Activated CD8-positive, alpha-beta memory T cell treated with anti-CD3 and anti-CD28 coated beads, Interleukin-2, amount 50 U/mL, for 4 hours (primary cell): ENCODE measurements around the gene DNAH11.
"Not testable (repeated sequence)": the region's sequence is repeated elsewhere in the genome, so short reads cannot be mapped to it uniquely, and the experiment has no call there.

ENCODE experiments used
- DNase-seq: peaks from one replicate; pipeline ENCODE4 v3.0.0-alpha.2; 2020

Gene DNAH11

GRCh38 chr7:21722371-21722770 is 179.5 kb downstream of the DNAH11 start:
- no peak for DNase-seq

- no peak for DNase-seq
These were observed 181.7 kb downstream of the DNAH11 start for GRCh38 chr7:21724562-21724961.

- DNase-seq, result no peak
These were observed 187.6 kb downstream of the DNAH11 start for GRCh38 chr7:21730399-21730798.

- DNase-seq, result no peak
These were observed 189.1 kb downstream of the DNAH11 start for GRCh38 chr7:21731977-21732376.

- not testable (repeated sequence) for DNase-seq
These were observed 190.1 kb downstream of the DNAH11 start for GRCh38 chr7:21732956-21733355.

- DNase-seq, result no peak
These were observed 191.0 kb downstream of the DNAH11 start for GRCh38 chr7:21733837-21734236.

- DNase-seq, result no peak
These were observed 200.7 kb downstream of the DNAH11 start for GRCh38 chr7:21743493-21743892.

- no peak for DNase-seq
These were observed 204.1 kb downstream of the DNAH11 start for GRCh38 chr7:21746949-21747348.

GRCh38 chr7:21747806-21748205 is 205.0 kb downstream of the DNAH11 start:
- DNase-seq, result no peak

GRCh38 chr7:21749378-21749777 is 206.5 kb downstream of the DNAH11 start:
- no peak for DNase-seq

GRCh38 chr7:21753071-21753470 is 210.2 kb downstream of the DNAH11 start:
- DNase-seq, result no peak

- DNase-seq, result no peak
These were observed 212.1 kb downstream of the DNAH11 start for GRCh38 chr7:21754963-21755362.

- DNase-seq, result no peak
These were observed 214.9 kb downstream of the DNAH11 start for GRCh38 chr7:21757537-21758282.

- no peak for DNase-seq
These were observed 215.4 kb downstream of the DNAH11 start for GRCh38 chr7:21758286-21758685.

GRCh38 chr7:21762469-21762868 is 219.6 kb downstream of the DNAH11 start:
- no peak for DNase-seq

GRCh38 chr7:21763818-21764217 is 221.0 kb downstream of the DNAH11 start:
- no peak for DNase-seq

- no peak for DNase-seq
These were observed 223.4 kb downstream of the DNAH11 start for GRCh38 chr7:21766218-21766617.

- DNase-seq, result no peak
These were observed 224.6 kb downstream of the DNAH11 start for GRCh38 chr7:21767300-21767900.

- no peak for DNase-seq
These were observed 225.4 kb downstream of the DNAH11 start for GRCh38 chr7:21768279-21768678.

GRCh38 chr7:21771266-21771665 is 228.4 kb downstream of the DNAH11 start:
- DNase-seq, result no peak

- DNase-seq, result no peak
These were observed 229.2 kb downstream of the DNAH11 start for GRCh38 chr7:21771906-21772610.

GRCh38 chr7:21773326-21773725 is 230.5 kb downstream of the DNAH11 start:
- no peak for DNase-seq

- DNase-seq, result no peak
These were observed 235.1 kb downstream of the DNAH11 start for GRCh38 chr7:21777921-21778320.

GRCh38 chr7:21778953-21779352 is 236.1 kb downstream of the DNAH11 start:
- no peak for DNase-seq
